ENCODE measurements around the gene SPACA7.
"Not testable (repeated sequence)": the region's sequence is repeated elsewhere in the genome, so short reads cannot be mapped to it uniquely, and the experiment has no call there.

Gene SPACA7

DNA sequence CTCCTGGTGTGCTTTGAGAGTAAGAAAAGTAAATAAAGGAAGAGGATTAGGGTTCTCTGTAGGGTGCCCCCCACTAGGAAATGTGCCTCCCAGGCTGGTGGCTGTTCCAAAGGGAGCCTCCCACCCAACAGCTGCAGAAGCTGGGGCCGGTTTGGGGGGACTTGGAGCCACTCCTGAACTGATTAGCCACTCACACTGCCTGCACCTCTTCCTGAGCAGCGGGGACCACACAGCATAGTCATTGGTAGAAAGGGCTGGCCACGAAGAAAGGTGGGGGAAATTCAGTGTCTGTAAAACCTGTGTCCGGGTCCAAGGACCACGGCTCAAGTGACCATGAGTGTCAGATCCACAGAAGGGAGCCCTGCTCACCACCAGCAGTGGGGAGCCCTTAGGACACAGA lies 55.6 kb downstream of the SPACA7 start:
- no peak for DNase-seq

DNA sequence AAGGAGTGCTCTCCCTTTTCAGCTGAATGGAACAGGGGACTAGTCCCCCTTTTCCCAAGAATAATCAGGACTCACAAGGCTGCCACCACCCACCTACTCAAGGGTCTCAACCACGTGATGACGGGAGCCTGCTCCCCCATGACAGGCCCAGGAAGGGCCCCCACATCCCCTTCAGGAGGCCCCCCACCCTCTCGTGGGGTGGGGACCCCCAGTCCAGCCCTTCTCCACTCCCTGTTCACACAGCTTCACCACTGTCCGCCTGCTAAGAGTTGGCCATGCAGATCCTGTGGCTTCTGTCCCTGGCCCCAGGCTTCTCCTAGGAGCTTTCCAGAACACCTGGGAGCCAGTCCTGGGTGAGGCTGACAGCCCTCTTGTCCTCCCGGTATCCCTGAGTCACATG lies 56.6 kb downstream of the SPACA7 start:
- DNase-seq, result not testable (repeated sequence)

DNA sequence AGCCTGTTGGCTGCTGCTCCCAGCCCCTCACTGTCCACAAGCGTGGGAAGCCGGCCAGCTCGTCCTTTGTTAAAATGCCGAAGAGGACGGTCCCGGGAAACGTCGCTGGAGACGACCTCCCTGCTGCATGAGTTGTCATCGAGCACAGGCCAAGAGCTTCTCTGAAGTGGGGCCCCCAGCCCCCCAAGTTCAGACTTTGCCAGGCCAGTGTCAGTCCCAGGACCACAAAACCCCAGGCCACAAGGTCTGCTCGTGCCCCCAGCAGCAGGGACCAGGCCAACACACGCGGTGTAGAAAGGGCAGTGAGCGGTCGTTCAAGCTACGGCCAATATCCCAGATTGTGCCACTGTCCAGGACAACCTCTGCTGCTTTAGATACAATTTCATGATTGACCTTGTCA lies 57.4 kb downstream of the SPACA7 start:
- not testable (repeated sequence) for DNase-seq

GRCh38 chr13:112434032-112434431 lies 57.9 kb downstream of the SPACA7 start:
- DNase-seq, result no peak

- DNase-seq, result no peak
Measured at GRCh38 chr13:112434937-112435523, 58.9 kb downstream of the SPACA7 start.

- no peak for DNase-seq
Measured at GRCh38 chr13:112435973-112436372, 59.8 kb downstream of the SPACA7 start.

- DNase-seq, result no peak
Measured at GRCh38 chr13:112438094-112438493, 61.9 kb downstream of the SPACA7 start.

GRCh38 chr13:112438515-112438914 lies 62.4 kb downstream of the SPACA7 start:
- no peak for DNase-seq

GRCh38 chr13:112441226-112441625 lies 65.1 kb downstream of the SPACA7 start:
- DNase-seq, result no peak

GRCh38 chr13:112441779-112442310 lies 65.7 kb downstream of the SPACA7 start:
- DNase-seq, result no peak

- DNase-seq, result no peak
Measured at GRCh38 chr13:112442483-112443090, 66.4 kb downstream of the SPACA7 start.

DNA sequence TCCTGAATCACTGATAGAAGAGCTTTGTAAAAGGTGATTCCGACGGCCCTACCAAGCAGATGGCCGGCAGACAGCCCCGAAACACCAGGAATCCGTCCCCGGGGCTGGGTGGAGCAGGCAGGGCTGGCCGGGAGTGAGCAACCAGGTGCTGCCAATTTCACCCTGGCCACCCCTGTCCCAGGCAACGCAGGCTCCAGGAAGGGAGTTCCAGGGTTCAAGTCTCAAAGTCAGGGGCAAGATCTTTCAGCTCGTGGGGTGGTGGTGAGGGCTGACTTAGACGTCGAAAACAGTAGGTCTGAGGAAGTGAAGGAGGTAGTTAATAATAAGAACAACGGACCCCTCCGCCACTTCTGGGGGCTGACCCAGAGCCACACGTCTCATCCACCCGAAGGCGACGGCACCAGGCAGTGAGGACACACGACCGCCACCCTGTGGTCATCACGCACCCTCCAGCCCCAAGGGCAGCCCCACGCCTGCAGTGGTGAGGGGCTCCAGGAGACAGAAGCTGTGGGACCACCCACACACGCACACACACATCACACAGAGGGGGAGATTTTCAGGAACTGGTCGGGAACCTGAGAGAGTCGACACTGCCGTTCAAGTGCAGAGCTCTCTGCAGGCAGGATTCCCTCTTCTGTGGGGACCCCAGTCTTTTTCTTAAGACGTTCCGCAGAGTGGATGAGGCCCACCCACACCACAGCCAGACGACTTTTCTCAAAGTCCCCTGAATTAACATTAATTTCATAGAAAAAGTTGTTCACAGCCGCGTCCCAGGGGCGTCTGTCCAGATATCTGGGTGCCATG lies 67.2 kb downstream of the SPACA7 start:
- DNase-seq, result no peak

DNA sequence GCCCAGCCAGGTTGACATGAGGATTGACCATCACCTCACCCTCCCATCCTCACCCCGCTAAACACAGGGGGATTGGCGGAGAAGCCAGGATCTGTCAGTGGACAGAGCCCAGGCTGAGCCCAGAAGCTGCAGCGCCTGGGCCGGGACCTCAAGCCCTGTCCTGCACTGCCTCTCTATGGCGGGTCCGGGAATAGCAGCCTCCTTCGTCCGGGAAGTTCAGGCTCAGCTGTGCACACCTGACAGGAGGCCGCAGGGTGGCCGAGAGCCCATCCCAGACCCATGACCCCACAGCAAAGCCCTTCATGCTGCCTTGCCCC lies 67.8 kb downstream of the SPACA7 start:
- DNase-seq, result no peak

DNA sequence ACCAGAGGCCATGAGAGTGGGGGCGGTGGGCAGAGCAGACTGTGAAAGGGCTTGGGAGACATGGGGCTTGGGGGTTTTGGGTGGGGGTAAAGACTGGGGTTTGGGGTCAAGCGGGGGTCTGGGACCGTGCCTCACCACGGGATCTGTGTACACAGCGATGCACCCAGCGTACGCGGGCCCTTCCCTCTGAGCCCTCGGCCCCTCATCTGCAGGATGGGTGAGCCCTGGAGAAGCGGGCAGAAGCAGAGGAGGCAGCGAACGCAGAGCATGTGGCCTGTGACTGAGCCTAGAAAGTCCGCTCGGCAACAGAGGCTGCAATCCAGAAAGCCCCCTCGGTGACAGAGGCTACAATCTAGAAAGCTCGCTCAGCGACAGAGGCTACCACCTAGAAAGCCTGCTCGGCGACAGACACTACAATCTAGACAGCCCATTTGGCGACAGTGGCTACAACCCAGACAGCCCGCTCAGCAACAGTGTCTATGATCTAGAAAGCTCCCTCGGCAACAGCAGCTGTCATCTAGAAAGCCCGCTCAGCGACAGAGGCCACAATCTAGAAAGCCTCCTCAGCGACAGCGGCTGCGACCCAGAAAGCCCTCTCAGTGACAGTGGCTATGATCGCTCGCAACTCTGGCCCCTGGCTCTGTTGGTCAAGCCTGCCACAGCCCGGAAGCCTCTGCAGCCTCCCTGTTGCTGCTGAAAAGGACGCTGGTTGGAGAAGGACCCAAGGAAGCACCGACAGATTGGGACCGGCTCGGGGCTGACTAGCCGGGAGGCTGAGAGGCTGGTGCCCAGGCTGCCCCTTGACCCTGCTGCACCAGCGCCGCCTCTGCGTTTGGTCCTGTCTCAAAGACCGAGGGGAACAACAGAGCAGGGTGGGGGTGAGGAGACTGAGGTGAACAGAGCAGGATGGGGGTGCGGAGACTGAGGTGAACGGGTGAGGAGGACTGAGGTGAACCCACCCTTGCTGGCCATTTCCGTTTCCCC lies 68.6 kb downstream of the SPACA7 start:
- DNase-seq, result no peak

- no peak for DNase-seq
Measured at GRCh38 chr13:112445411-112446271, 69.5 kb downstream of the SPACA7 start.

DNA sequence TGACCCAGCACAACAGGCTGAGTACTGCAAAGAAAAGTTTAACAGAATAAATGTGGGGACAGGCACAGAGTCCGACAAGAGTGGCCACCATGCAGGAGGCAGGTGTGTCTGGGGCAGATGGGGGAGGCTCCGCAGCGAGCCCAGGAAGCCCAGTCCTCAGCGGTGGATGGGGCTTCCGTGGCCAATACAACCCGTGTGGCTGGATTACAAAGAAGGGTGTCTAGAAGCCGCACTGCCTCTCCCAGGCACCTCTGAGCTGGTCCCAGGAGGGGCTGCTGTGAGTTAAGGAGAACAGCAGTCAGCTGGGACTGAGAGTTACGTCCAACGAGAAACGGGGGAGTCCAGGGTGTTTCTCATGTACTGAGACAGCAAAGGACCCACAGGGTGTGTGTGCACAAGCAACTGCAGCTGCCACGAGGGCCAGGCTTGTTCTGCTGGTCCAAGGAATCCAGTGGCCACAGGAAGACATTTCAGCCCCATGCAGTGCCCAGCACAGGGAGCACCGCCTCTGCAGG lies 70.2 kb downstream of the SPACA7 start:
- no peak for DNase-seq

DNA sequence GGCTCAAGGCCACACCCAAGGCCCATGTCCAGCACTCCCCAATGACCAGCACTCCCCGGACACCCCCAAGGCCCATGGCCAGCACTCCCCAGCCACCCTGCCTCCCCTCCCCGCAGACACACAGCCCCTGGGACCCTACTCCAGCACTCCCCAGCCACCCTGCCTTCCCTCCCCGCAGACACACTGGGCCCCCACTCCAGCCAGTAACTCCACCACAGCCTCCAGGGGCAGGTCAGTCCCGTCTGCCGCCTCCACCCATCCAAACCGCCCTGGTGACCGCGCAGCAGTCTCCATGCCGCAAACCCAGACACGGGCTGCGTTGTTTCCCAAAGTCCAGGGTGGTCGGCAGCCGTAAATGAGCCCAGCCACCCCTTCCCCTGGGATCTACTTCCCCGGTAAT lies 70.7 kb downstream of the SPACA7 start:
- no peak for DNase-seq

GRCh38 chr13:112447306-112447705 lies 71.2 kb downstream of the SPACA7 start:
- DNase-seq, result no peak

- no peak for DNase-seq
Measured at GRCh38 chr13:112447761-112448603, 71.8 kb downstream of the SPACA7 start.
